HepG2 (cell line): ENCODE measurements around the gene NFYC. TPM values are rescaled to one million over a fixed set of nuclear protein-coding genes. Genes with fewer than 3 reads are reported as not detected.
A peak's percentile ranks its signal among the peaks of the same experiment; 100 is the strongest.

Source experiments
- ATAC-seq: fragments of 200-7000 bp; cut with Tn5 transposase; 3 replicates; pipeline ENCODE4 v1.9.1; 2020; ENCODE audit warnings: mild to moderate bottlenecking, moderate library complexity
- BruUV-seq: library from RNA; stranded (reverse); fragments of 400-500 nt; replicated peaks from 2 replicates; lab custom pipeline; 2021; lab: Mats Ljungman, UMichigan
- CTCF ChIA-PET: fragments of 300-600 bp; formaldehyde crosslinking; extraction: SDS; loops from one replicate; lab custom pipeline; 2021; ENCODE audit warnings: low total read pairs, inconsistent platforms, low intra/inter-chr PET ratio; lab: Yijun Ruan, JAX
- POLR2A ChIA-PET: fragments of 350-600 bp; sonication (Branson Sonifier 250); formaldehyde crosslinking; loops from one replicate; lab custom pipeline; 2020; ENCODE audit warnings: antibody characterized with exemption, inconsistent platforms; lab: Yijun Ruan, JAX
- DNase-seq: peaks from one replicate; pipeline ENCODE4 v3.0.0-alpha.2; 2015; ENCODE audit warnings: low spot score
- FAIRE-seq: peaks from 3 replicates; lab custom pipeline; 2011; peaks lifted over from hg19 to GRCh38; lab: Jason Lieb, UNC
- H2AFZ ChIP-seq: one replicate; pipeline ENCODE4 v1.6.1; 2011; ENCODE audit warnings: low read length, inconsistent platforms
- H3K27ac ChIP-seq: fragments of 300-600 bp; 3 replicates; pipeline ENCODE4 v1.8.0; 2011; ENCODE audit warnings: mixed run types, mild to moderate bottlenecking, mixed read lengths, low read length, inconsistent platforms; ENCODE audit not compliant: insufficient read depth; ENCODE audit errors: extremely low read length
- H3K27me3 ChIP-seq, 2 experiments: fragments of 200-600 bp in 1 of 2; 2 replicates in 1 of 2; 3 replicates in 1 of 2; pipeline versions ENCODE4 v1.6.0 to v1.8.0; 2011; ENCODE audit warnings: low read length in 2 of 2, mild to moderate bottlenecking in 2 of 2, moderate library complexity in 2 of 2, inconsistent platforms in 1 of 2; ENCODE audit not compliant: insufficient read depth in 2 of 2, control insufficient read depth in 1 of 2
- H3K36me3 ChIP-seq, 2 experiments: fragments of 200-600 bp in 1 of 2; replicated peaks in 1 of 2; 2 replicates in 1 of 2; 3 replicates in 1 of 2; pipeline versions ENCODE4 v1.5.1 to v1.8.0; 2011; ENCODE audit warnings: low read length in 2 of 2, inconsistent platforms in 1 of 2; ENCODE audit not compliant: insufficient read depth in 2 of 2, control insufficient read depth in 1 of 2
- H3K4me1 ChIP-seq: 2 replicates; pipeline ENCODE4 v1.5.1; 2012; ENCODE audit warnings: low read length, inconsistent platforms; ENCODE audit not compliant: insufficient read depth
- H3K4me2 ChIP-seq: 2 replicates; pipeline ENCODE4 v1.6.0; 2011; ENCODE audit warnings: low read depth, low read length, inconsistent platforms
- H3K4me3 ChIP-seq, 3 experiments: fragments of 200-600 bp in 1 of 3; sonication (generic), shearing (Covaris generic) in 1 of 3; replicated peaks in 1 of 3; 2 replicates each; pipeline ENCODE4 v1.5.1; 2011 to 2016; ENCODE audit warnings: low read length in 3 of 3, inconsistent platforms in 2 of 3, low read depth in 2 of 3, mild to moderate bottlenecking in 2 of 3, control low read depth in 1 of 3, mixed read lengths in 1 of 3; ENCODE audit not compliant: insufficient read depth in 1 of 3
- H3K79me2 ChIP-seq: one replicate; pipeline ENCODE4 v1.6.1; 2011; ENCODE audit warnings: low read length, inconsistent platforms; ENCODE audit not compliant: insufficient read depth
- H3K9ac ChIP-seq: 2 replicates; pipeline ENCODE4 v1.6.0; 2011; ENCODE audit warnings: mild to moderate bottlenecking, low read depth, low read length, inconsistent platforms; ENCODE audit not compliant: insufficient read depth
- H3K9me3 ChIP-seq: 2 replicates; pipeline ENCODE4 v1.5.1; 2012; ENCODE audit warnings: mild to moderate bottlenecking, low read length
- H4K20me1 ChIP-seq: 2 replicates; pipeline ENCODE4 v1.6.0; 2011; ENCODE audit warnings: inconsistent platforms, mild to moderate bottlenecking, low read length, moderate library complexity; ENCODE audit not compliant: insufficient read depth
- DPF2 ChIP-seq: sonication (generic); formaldehyde crosslinking; IDR thresholded peaks from 2 replicates; pipeline ENCODE4 v1.4.0; 2020; ENCODE audit warnings: mild to moderate bottlenecking, low read depth, missing genetic modification reagents, borderline replicate concordance
- MIER2 ChIP-seq: IDR thresholded peaks from 2 replicates; pipeline ENCODE4 v1.6.1; 2016; ENCODE audit warnings: missing biosample characterization, missing genetic modification reagents
- WGBS: methylation state at CpG from one replicate; pipeline ENCODE4 v1.1.6; 2017; ENCODE audit warnings: low lambda C conversion rate; 5-methylcytosine and 5-hydroxymethylcytosine counted together
- in situ Hi-C: cut with HindIII; loops from 2 replicates; pipeline ENCODE4 v1.10.0; 2017; ENCODE audit warnings: low pct_unique_long_range_greater_than_20kb; ENCODE audit not compliant: extremely low pct_ligation_motif_present
- intact Hi-C: fragments of 100-400 bp; cut with micrococcal nuclease; formaldehyde crosslinking; loops from one replicate; pipeline ENCODE4 v1.10.0; 2022; ENCODE audit not compliant: unreplicated experiment
- polyA plus RNA-seq, 8 experiments: library from polyadenylated mRNA; depleted of rRNA in 3 of 8; stranded (reverse) in 7 of 8; unstranded in 1 of 8; fragments of >200 nt; fragmentation: Illumina TruSeq in 4 of 8; extraction: Trizol in 4 of 8; gene quantifications; 2 replicates each; pipeline versions ENCODE4 v1.2.1 to v1.2.3, GENCODE V29; 2011 to 2016; ENCODE audit warnings: low read depth in 4 of 8, missing spikeins in 1 of 8, mixed read lengths in 1 of 8; ENCODE audit not compliant: insufficient read depth in 1 of 8
- total RNA-seq, 5 experiments: library from RNA; depleted of rRNA; stranded (reverse); fragments of >200 nt; fragmentation: Illumina TruSeq; extraction: Trizol; gene quantifications; 2 replicates each; pipeline ENCODE4 v1.2.3, GENCODE V29; 2016; ENCODE audit warnings: low read depth in 1 of 5
- TF ChIP-seq, protein P1 (sequence below): sonication (generic); formaldehyde crosslinking; IDR thresholded peaks from 2 replicates; pipeline ENCODE4 v1.4.0; 2020; ENCODE audit warnings: missing genetic modification reagents, mild to moderate bottlenecking, borderline replicate concordance
- TF ChIP-seq, protein P2 (sequence below): sonication (generic); formaldehyde crosslinking; conservative IDR thresholded peaks from 2 replicates; pipeline ENCODE4 v1.8.1; 2023; ENCODE audit warnings: missing genetic modification reagents
- TF ChIP-seq, protein P3 (sequence below): sonication (generic); formaldehyde crosslinking; IDR thresholded peaks from 2 replicates; pipeline ENCODE4 v1.5.1; 2020; ENCODE audit warnings: missing genetic modification reagents, mild to moderate bottlenecking, borderline replicate concordance

NFYC gene
- total and polyA plus RNA-seq, 2 of the 13 experiments (the other 11 are each of a cell fraction or from before 2014, with no cell fraction given): 33.9 to 73.7 TPM

DNA sequence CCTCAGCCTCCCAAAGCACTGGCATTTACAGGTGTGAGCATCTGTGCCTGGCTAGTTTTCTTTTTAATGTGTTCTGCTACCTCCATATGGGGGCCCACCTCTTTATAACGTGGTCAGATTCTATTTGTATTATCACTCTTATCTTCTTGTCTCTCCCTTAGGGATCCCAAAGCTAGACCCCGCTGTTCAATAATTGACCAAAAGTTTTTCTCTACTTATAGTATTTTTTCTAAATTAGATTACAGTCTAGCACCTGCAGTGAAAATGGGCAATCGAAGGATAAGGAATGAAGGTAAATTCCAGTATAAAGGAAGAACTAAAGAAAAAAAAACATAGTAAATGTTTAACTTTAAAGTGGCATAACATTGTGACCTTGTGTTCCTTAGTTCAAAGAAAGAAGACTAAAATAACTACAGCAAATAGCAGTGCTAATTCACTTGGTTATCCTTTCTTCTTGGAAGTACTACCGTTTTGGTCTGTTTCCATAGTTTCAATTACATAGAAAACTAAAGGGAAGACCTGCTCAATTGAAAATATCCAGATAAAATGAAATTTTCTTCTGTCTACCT, 24.1 kb downstream of the NFYC start (continued):
- TF ChIP-seq, protein P1, sequence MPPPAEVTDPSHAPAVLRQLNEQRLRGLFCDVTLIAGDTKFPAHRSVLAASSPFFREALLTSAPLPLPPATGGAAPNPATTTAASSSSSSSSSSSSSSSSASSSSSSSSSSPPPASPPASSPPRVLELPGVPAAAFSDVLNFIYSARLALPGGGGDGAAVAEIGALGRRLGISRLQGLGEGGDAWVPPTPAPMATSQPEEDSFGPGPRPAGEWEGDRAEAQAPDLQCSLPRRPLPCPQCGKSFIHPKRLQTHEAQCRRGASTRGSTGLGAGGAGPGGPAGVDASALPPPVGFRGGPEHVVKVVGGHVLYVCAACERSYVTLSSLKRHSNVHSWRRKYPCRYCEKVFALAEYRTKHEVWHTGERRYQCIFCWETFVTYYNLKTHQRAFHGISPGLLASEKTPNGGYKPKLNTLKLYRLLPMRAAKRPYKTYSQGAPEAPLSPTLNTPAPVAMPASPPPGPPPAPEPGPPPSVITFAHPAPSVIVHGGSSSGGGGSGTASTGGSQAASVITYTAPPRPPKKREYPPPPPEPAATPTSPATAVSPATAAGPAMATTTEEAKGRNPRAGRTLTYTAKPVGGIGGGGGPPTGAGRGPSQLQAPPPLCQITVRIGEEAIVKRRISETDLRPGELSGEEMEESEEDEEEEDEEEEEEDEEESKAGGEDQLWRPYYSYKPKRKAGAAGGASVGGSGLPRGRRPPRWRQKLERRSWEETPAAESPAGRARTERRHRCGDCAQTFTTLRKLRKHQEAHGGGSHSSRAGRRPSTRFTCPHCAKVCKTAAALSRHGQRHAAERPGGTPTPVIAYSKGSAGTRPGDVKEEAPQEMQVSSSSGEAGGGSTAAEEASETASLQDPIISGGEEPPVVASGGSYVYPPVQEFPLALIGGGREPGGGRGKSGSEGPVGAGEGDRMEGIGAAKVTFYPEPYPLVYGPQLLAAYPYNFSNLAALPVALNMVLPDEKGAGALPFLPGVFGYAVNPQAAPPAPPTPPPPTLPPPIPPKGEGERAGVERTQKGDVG: no peak

GRCh38 chr1:40717065-40717464, 25.6 kb downstream of the NFYC start:
- CTCF ChIA-PET: no interaction called here
- Histone ChIP-seq H2AFZ (no peak overlapping the region), H3K79me2 (peaks cover 85% of the 10 kb centered on the region), H3K27ac (peak overlapping the region; percentile 75), H3K27me3 (no peaks in the 10 kb centered on the region), H4K20me1 (0 out of 2 replicates have a peak, but pooled peaks cover 4% of the 10 kb centered on the region), H3K4me1 (peaks cover 86% of the 10 kb centered on the region), H3K4me2 (no peak overlapping the region), H3K4me3 (no peak overlapping the region), H3K9me3 (no peaks in the 10 kb centered on the region), H3K9ac (no peak overlapping the region), H3K36me3 (peaks cover 0 to 1% of the 10 kb centered on the region in 2 experiments; a peak in 1 of 5 replicates)
- intact Hi-C loops (no loop called here), in situ Hi-C loops (no loop called here)
- BruUV-seq: no TSS peak
- no peak for ATAC-seq
- POLR2A ChIA-PET: interaction anchor here (1.7 to 3.7 kb wide), 2 partner anchors 25 to 41 kb away, joined by 9 to 26 read pairs; partner anchors contain the start of gene NFYC
- no peak for DNase-seq
- no peak for FAIRE-seq
- TF ChIP-seq MIER2 (CRISPR knock-in tag): no peak
- TF ChIP-seq, protein P2, sequence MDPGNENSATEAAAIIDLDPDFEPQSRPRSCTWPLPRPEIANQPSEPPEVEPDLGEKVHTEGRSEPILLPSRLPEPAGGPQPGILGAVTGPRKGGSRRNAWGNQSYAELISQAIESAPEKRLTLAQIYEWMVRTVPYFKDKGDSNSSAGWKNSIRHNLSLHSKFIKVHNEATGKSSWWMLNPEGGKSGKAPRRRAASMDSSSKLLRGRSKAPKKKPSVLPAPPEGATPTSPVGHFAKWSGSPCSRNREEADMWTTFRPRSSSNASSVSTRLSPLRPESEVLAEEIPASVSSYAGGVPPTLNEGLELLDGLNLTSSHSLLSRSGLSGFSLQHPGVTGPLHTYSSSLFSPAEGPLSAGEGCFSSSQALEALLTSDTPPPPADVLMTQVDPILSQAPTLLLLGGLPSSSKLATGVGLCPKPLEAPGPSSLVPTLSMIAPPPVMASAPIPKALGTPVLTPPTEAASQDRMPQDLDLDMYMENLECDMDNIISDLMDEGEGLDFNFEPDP (CRISPR knock-in tag): no peak
- TF ChIP-seq DPF2 (CRISPR knock-in tag): no peak
- TF ChIP-seq, protein P3, sequence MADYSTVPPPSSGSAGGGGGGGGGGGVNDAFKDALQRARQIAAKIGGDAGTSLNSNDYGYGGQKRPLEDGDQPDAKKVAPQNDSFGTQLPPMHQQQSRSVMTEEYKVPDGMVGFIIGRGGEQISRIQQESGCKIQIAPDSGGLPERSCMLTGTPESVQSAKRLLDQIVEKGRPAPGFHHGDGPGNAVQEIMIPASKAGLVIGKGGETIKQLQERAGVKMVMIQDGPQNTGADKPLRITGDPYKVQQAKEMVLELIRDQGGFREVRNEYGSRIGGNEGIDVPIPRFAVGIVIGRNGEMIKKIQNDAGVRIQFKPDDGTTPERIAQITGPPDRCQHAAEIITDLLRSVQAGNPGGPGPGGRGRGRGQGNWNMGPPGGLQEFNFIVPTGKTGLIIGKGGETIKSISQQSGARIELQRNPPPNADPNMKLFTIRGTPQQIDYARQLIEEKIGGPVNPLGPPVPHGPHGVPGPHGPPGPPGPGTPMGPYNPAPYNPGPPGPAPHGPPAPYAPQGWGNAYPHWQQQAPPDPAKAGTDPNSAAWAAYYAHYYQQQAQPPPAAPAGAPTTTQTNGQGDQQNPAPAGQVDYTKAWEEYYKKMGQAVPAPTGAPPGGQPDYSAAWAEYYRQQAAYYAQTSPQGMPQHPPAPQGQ: no peak
- 97% methylated on average over 1 of the region's 1 CpG for WGBS
